GM13977 (cell line): ENCODE results near the gene CXXC5.
"Not testable (repeated sequence)": the region's sequence is repeated elsewhere in the genome, so short reads cannot be mapped to it uniquely, and the experiment has no call there.

Experiments
- DNase-seq: peaks from one replicate; pipeline ENCODE4 v3.0.0; 2012; ENCODE audit warnings: low spot score
- in situ Hi-C: fragments of 300-500 bp; cut with MboI; formaldehyde crosslinking; loops from one replicate; pipeline ENCODE4 v1.12.0; 2022; ENCODE audit warnings: low sequenced_read_pairs, low pct_unique_long_range_greater_than_20kb, mixed read lengths, inconsistent platforms; ENCODE audit not compliant: unreplicated experiment
- TF ChIP-seq, protein P1 (sequence below): IDR thresholded peaks from 2 replicates; pipeline ENCODE4 v1.5.1; 2012; ENCODE audit warnings: mild to moderate bottlenecking, control low read depth; ENCODE audit not compliant: insufficient read depth; ENCODE audit errors: extremely low read depth, missing control alignments

The CXXC5 gene

DNA sequence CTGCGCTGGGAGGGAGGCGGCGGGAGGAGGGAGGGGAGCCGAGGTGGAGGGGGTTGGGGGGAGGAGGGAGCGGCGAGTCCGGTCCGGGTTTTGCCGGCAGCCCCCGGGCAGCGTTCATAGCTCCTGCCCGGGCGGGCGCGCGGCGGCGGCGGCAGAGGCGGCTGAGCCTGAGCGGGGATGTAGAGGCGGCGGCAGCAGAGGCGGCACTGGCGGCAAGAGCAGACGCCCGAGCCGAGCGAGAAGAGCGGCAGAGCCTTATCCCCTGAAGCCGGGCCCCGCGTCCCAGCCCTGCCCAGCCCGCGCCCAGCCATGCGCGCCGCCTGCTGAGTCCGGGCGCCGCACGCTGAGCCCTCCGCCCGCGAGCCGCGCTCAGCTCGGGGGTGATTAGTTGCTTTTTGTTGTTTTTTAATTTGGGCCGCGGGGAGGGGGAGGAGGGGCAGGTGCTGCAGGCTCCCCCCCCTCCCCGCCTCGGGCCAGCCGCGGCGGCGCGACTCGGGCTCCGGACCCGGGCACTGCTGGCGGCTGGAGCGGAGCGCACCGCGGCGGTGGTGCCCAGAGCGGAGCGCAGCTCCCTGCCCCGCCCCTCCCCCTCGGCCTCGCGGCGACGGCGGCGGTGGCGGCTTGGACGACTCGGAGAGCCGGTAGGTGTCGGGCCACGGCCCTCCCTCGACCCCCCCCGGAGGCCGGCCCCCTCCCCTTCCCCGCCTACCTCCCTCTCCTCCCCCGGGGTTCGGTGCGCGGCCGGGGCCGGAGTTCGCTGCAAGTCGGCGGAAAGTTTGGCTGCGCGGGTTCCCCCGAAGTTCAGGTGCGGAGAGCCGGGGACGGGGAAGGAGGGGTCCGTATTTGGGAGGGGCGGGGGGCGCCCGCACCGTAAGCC lies at the start of gene CXXC5:
CXXC5 (plus strand) TSS at position 145 of the 877 bp plus-strand sequence. CDS start 32,175 bp downstream, outside the sequence.
- TF ChIP-seq, protein P1, sequence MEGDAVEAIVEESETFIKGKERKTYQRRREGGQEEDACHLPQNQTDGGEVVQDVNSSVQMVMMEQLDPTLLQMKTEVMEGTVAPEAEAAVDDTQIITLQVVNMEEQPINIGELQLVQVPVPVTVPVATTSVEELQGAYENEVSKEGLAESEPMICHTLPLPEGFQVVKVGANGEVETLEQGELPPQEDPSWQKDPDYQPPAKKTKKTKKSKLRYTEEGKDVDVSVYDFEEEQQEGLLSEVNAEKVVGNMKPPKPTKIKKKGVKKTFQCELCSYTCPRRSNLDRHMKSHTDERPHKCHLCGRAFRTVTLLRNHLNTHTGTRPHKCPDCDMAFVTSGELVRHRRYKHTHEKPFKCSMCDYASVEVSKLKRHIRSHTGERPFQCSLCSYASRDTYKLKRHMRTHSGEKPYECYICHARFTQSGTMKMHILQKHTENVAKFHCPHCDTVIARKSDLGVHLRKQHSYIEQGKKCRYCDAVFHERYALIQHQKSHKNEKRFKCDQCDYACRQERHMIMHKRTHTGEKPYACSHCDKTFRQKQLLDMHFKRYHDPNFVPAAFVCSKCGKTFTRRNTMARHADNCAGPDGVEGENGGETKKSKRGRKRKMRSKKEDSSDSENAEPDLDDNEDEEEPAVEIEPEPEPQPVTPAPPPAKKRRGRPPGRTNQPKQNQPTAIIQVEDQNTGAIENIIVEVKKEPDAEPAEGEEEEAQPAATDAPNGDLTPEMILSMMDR = no peak
- in situ Hi-C loops = no loop called here
- DNase-seq = peak; percentile 90

- DNase-seq, in situ Hi-C loops: not testable (repeated sequence)
These were observed 49.6 kb upstream of the CXXC5 start for GRCh38 chr5:139598601-139598965.

- in situ Hi-C loops = no loop called here
These were observed 47.7 kb upstream of the CXXC5 start for GRCh38 chr5:139600336-139600949.

GRCh38 chr5:139601429-139601828 lies 46.7 kb upstream of the CXXC5 start:
- TF ChIP-seq, protein P1 = no peak
- DNase-seq = no peak
- in situ Hi-C loops = no loop called here

More at GRCh38 chr5:139600336-139600949, 47.7 kb upstream of the CXXC5 start:
- TF ChIP-seq, protein P1 = no peak
- no peak for DNase-seq

GRCh38 chr5:139601948-139602347 lies 46.2 kb upstream of the CXXC5 start:
- in situ Hi-C loops, DNase-seq: not testable (repeated sequence)

DNA sequence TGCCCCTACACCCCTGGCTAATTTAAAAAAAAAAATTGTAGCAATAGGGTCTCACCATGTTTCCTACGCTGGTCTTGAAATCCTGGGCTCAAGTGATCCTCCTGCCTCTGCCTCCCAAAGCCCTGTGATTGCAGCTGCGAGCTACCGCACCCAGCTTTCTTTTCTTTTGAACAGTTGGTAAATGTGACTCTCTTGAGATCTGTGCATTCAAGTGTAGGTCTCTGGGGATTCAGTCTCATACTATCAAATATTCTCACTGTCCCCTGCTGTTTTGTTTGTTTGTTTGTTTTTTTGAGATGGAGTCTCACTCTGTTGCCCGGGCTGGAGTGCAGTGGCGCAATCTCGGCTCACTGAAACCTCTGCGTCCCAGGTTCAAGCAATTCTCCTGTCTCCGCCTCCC lies 42.3 kb upstream of the CXXC5 start:
- TF ChIP-seq, protein P1 = no peak
- DNase-seq = no peak
- in situ Hi-C loops = no loop called here

GRCh38 chr5:139611703-139612584 lies 36.2 kb upstream of the CXXC5 start:
- DNase-seq = peak; percentile 20
- TF ChIP-seq, protein P1 = no peak
- in situ Hi-C loops = no loop called here
